CD4-positive, alpha-beta T cell treated with Interleukin-1 beta for 1 hour (primary cell): ENCODE measurements around the gene ADGRG1.

Experiments used
- DNase-seq, 2 donors: peaks; one replicate each; pipeline ENCODE4 v3.0.0-alpha.2; 2020 to 2022

The ADGRG1 gene

GRCh38 chr16:57637424-57637823 is 9.0 kb downstream of the ADGRG1 start:
- DNase-seq, result no peak

DNA sequence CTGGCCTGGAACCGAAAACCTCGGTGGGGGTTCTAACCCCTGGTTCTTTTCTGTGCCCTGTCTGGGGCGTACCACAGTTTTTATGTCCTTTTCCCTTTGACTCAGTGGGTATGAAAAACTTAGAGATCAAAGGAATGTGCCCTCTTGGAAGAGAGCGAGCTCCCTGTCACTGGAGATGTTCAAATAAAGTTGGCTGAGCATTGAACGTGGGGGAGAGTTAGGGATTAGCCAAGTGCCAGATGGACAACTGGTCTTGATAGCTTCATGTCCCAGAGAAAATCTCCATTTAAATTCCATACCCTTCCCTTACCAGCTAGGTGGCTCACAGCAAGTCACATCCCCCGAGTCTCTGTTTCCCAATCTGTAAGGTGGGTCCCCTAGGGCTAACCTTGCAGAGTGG is 9.5 kb downstream of the ADGRG1 start:
- DNase-seq, result no peak

GRCh38 chr16:57638381-57638780 is 10.0 kb downstream of the ADGRG1 start:
- DNase-seq, result no peak

GRCh38 chr16:57639172-57639887 is 10.9 kb downstream of the ADGRG1 start:
- peak in 1 of 2 donors; percentile 34 for DNase-seq

DNA sequence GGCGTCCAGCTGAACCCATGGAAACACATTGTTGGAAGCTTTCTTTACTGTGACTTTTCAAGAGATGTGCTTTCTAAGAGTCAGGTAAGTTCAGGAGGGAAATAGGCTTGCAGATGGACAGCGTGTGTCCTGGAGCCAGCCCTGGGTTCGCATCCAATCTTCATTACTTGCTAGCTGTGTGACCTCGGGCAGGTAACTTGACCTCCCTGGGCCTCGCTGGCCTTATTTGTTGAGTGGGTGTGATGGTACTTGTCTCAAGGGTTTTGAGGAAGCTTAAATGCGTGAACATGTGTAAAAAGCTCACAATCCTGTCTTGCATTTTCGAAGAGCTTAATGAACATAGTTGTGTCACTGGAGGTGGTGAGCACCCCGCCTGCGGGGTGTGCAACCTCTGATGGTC is 11.8 kb downstream of the ADGRG1 start:
- no peak for DNase-seq

- DNase-seq, result no peak
Measured at GRCh38 chr16:57640612-57641011, 12.2 kb downstream of the ADGRG1 start.

DNA sequence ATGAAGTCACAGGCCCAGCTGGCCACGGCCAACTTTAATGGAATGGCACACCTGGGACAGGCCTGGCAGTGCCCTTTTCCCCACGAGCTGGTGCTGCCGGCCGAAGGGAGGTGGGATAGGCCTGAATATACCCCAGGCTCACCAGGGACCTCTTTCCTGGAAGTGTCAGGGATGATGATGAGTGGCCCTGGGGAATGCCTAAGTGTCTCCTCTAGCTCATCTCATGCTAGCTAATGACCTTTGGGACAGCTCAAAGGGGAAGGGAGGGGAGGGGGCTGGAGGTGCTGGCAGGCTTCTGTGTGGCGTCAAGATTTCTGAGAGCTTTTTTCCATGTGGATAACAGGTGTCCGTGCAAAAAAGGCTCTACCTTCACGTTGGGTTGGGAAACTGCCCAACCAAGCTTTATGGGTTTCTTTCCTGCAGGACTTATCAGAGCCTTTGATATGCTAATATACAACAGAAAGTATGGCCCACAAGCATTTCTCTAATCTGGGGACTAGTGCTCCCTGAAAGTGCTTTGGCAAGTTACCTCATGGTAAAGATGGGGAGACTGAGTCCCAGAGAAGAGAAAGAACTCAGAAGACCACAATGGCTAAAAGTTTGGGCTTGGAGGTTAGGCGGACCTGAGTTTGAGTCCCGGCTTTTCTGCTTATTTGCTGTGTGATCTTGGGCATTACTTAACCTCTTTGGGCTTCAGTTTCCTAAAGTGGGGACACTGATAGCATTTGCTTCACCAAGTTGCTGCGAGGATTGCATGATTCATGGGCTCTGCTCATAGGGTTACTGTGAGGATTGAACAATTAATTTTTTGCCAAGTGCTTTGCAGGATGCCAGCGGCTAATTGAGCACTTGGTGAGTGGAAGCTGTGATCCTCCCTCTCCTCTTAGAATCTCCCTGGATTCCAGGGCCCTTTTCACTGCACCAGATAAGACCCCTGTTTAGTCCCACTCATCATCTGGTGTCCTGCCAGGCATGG is 14.0 kb downstream of the ADGRG1 start:
- DNase-seq, result no peak

DNA sequence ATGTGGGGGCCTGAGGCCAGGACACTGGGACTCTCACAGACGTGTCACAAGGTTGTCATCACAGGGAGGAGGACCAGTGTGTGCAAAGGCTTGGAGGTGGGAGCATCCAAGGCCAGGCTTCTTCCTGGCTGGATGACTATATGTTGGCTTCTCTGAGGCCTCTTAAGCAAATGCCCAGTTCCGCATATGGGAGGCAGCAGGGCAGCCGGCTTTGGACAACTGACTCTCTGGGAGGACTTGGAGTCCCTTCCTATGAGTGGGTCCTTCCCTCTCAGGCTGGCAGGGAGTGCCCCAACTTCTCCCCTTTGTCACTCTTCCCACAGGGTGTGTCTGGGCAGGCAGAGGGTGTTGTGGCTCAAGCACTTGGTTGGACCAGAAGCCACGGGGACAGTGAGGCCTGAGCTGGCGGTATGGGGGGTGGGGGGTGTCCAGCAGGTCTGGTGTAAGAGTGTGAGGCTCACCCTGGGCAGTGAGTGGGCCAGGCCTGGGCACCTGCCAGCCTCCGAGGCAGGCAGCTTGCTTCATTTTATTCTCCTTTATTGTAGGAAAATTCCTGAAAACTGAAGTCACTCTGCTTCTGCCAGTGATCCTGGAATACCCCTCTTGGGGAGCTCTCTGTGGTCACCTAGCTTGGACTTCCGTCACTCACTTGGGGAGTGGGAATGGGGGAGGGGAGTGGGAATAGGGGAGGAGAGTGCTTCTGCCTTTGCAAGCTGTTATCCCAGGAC is 14.9 kb downstream of the ADGRG1 start:
- DNase-seq, result no peak

- no peak for DNase-seq
Measured at GRCh38 chr16:57643910-57644309, 15.5 kb downstream of the ADGRG1 start.

- no peak for DNase-seq
Measured at GRCh38 chr16:57644383-57645014, 16.1 kb downstream of the ADGRG1 start.

DNA sequence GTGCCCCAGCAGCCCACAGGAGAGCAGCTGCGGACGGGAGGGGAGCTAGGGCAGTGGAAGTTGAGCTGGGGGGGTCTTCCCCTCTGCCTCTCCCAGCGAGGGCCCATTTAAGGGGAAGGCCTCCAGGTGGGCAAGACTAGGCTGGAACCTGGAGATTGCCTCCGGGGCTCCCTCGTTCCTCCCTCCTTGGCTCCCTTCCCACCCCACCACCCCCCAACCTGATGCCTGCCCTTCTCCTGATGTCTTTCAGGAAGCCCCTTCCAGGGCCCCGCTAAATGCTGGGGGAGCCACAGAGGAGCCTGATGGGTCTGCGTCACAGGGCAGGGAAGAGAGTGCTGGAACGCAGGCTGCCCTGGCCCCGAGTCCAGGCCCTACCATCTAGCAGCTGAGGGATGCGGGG is 16.7 kb downstream of the ADGRG1 start:
- DNase-seq, result no peak

DNA sequence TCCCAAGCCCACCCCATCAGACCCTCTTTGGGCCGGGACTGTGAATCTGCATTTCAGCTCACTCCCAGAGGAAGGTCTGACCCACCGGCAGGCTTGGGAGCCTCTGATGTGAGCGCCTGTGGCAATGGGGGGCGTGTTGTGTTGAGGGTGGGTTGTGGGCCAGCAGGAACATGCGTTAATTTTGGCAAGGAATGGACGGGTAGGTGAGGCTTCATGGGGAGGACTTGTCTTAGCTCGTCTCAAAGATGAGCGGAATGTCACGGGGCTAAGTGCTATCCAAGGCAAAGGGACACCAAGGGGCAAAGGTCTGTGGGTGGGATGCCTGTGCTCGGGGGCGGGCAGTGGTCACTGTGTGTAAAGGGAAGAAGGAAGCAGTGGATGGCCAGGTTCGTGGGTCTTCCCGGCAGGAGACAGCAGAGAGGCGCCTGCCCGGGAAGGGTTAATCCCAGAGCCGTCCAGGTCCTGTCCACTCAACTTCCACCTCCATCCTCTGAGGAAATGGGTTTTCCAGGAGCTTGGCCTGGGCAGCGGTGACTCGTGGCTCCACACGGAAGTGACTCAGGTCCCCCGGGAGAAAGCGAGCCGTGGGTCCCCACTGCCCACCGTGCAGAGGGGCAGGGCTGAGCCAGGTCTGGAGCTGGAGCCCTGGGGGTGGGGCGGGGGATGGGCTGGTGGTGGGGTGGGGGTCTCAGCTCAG is 17.4 kb downstream of the ADGRG1 start:
- DNase-seq, result no peak

DNA sequence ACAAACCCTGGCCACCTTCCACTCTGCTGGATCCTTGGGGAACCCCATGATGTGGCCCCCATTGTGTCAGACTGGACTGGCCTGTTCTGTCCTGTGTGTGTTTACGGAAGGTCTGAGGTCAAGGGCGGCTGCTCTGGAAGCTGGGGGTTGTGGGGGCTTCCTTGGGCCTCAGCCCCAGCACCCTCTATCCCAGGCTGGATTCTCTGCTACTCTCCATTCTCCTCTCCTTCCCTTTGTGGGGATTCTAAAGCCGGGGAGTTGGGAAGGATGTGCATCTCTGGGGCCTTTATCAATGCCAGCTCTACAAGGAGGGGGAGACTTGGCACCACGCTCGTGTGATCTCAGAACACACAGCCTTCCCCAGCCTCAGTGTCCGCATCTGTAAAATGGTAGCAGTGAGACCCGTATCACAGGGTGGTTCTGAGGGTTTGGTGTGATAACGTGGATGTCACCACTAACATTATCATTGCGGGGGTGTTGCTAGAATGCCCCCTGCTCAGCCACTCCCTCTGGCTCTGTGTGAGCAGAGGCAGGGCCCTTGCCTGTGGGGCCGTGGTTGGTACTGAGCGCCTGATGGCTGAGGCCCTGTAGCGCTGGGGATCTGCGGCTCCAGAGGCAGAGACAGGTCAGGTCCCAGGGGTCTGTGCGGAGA is 18.1 kb downstream of the ADGRG1 start:
- DNase-seq, result peak; percentile 40 to 48

DNA sequence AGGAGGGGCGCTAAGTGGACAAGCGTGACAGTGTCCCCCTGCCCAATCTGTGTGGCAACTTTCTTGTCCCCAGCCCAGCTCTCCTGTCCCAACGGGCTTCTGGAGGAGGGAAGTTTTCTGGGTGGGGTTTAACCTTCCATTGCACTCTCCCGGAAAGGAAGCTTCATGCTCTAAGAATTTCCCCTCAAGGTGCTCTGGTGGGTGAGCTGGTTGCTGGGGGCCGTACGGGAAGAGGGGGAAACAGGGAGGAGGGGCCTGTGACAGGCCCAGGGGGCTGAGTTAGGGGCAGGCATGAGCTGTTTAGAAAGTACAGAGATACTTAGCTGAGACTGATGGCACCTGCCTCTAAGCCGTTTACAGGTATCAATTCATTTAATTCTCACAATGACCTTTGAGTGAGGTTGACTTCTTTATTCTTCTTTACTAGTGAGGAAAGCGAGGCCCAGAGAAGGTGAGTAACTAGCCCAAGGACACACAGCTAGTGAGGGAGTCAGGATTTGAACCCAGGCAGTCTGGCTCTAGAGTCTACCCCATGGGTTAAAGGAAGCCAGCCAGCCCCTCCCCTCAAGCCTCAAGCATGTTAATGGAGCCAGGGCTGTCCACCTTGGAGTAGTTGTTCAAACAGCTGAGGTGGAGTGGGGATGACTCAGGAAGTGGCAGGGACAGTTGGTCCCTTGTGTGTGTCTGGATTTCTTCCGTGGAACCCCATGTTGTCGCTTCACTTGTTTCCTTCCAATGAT is 18.9 kb downstream of the ADGRG1 start:
- no peak for DNase-seq

- DNase-seq, result peak in 1 of 2 donors; percentile 35
Measured at GRCh38 chr16:57648125-57648524, 19.7 kb downstream of the ADGRG1 start.

DNA sequence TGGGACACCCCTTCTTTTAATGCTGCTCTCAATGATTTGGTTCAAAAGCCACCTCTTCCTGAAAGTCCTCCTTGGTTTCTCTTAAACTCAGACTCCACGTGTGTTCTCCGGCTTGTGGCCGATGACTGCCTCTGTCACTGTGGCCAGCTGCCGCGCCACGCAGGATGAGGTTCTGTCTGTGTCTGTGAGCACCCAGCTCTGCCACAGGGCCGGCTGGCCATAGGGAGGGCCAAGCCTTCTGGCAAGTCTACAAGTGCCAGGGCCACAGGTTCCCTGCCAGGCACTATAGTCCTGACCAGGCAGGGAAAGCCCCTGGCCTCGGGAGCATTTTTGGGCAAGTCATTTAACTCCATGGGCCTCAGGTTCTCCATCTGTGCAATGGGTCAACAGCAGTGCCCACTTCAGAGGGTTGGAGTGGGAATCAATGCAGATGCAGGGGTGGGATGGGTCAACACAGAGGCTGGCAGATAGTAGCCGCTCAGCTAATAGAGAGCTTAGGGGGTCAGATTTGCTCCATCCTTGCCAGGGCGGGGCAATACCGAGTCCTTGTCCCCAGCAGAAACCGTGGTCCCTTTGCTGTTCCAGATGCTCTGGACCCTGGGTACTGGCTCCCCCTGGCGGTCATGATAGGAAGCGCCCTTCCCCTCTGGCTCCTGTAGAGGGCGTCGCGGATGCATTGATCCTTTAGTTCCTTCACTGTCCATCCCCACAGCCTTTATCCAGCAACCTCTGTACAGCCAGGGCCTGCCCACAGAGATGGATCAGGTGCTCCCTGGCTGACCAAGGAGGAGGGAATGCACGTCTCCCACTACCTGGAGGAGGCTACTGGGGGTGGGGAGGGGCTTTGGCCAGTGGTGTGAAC is 20.4 kb downstream of the ADGRG1 start:
- DNase-seq, result peak; percentile 79 to 87

DNA sequence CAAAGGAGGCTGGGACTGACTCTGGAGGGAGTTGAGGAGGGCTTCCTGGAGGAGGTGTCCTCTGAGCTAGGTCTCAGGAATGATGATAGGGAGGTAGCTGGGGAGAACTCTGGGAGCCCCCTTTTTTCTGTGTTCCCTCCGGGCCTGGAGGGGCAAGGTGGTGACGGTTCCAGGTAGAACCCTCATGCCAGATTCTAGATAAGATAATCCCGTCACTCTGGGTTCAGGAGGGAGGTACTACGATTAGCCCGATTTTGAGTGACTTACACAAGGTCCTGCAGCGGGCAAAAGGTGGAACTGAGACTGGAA is 21.0 kb downstream of the ADGRG1 start:
- no peak for DNase-seq

GRCh38 chr16:57649846-57650245 is 21.4 kb downstream of the ADGRG1 start:
- DNase-seq, result no peak

DNA sequence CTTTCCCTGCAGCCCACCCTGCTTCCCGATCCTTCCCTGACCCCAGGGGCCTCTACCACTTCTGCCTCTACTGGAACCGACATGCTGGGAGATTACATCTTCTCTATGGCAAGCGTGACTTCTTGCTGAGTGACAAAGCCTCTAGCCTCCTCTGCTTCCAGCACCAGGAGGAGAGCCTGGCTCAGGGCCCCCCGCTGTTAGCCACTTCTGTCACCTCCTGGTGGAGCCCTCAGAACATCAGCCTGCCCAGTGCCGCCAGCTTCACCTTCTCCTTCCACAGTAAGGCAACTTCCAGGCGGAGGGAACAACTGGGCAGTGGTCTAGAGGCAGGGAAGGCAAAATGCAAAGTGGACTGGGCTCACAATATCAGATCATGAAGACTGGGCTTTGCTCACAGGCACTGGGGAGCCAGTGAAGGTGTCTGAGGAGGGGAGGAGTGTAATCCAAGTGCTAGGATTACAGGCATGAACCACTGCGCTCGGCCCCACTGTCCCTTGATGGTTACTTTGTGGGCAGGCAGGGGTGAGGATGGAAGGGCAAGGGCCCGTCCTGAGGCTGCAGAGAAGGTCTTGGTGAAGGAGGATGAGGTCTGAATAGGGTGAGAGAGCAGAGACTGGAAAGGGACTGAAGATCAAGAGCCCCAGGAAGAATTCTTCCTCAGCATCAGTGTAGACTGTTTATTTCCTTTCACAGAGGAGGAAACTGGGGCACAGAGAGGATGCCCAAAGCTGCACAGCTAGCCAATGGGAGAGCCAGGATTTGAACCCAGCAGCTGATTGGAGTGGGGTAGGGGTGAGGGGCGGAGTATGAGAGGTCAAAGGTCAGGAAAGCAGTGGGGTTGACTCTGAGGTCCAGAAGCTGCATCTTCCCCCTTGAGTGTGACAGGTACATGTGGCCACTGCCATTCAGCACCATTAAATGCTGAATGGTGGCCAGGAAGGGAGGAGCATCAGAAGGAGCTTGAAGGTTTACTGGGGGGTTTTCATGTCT is 23.2 kb downstream of the ADGRG1 start:
- peak; percentile 17 to 40 for DNase-seq
